HPDE6-E6E7 (cell line): ENCODE results near the gene CHD2.
A peak's percentile ranks its signal among the peaks of the same experiment; 100 is the strongest.
"Not testable (repeated sequence)": the region's sequence is repeated elsewhere in the genome, so short reads cannot be mapped to it uniquely, and the experiment has no call there.

Source experiments
- DNase-seq: peaks from one replicate; pipeline ENCODE4 v3.0.0; 2011; ENCODE audit warnings: missing footprints; ENCODE audit errors: extremely low spot score

CHD2 gene

DNA sequence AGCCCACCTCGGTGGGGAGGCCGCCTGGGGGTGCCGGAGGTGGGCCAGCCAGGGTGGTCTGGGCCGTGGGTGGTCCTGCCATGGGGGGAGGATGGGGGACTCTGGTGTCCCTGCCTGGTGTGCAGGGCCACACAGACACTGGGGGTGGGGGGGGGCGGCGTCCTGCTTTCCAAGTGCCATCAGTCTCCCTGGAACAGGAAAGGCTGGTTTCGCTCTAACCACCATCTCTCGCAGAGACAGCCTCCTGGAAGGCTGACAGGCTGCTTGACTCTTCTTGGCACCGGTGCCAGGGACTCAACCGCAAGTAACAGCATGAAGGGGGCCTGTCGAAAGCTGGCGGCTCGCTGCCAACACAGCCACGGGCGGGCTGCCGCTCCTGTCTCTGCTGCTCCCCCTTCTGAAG lies 148.6 kb downstream of the CHD2 start:
- DNase-seq = peak; percentile 63

GRCh38 chr15:93049233-93049632 lies 149.1 kb downstream of the CHD2 start:
- DNase-seq = no peak

GRCh38 chr15:93049914-93050578 lies 149.9 kb downstream of the CHD2 start:
- DNase-seq = no peak

GRCh38 chr15:93050648-93051047 lies 150.5 kb downstream of the CHD2 start:
- no peak for DNase-seq

DNA sequence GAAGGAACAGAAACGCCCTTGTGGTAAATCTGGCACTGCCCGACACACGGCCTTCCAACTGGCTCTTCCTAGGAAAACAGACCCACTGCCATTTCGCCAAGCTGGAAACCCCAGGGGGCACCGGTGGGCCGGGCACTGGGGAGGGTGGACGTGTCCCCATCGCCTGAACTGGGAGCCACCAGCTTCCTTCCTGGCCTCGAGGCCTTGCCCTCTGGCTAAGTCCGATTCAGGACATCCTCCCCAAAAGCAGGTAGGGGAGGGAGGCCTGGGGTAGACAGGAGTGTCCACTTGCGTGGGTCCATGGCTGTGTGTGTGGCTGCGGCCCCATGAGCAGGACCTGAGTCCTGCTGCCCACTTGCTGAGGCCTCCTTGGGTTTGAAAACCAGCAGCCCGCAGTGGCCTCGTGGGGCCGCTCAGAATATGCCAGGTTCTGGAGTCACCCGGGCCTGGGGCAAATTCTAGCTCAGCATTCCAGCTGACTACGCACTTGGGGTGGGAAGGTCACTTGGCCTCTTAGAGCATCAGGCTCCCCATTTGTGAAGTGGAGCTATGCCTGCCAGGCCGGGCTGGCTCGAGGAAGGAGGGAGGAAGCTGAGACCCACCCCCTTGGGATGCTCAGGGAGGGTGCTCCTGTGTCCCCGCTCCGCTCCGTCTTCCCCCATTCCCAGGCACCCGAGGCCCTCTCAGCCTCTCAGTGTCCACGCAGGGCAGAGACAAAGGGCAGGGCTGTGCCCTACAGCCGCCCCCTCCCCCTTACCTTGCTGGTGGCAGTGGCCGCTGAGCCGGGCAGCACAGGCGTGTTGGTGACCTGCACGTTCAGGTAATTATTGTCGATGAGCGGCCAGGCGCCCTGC lies 151.3 kb downstream of the CHD2 start:
- no peak for DNase-seq

GRCh38 chr15:93052090-93052879 lies 152.2 kb downstream of the CHD2 start:
- no peak for DNase-seq

- DNase-seq = no peak
Measured at GRCh38 chr15:93055211-93055610, 155.1 kb downstream of the CHD2 start.

DNA sequence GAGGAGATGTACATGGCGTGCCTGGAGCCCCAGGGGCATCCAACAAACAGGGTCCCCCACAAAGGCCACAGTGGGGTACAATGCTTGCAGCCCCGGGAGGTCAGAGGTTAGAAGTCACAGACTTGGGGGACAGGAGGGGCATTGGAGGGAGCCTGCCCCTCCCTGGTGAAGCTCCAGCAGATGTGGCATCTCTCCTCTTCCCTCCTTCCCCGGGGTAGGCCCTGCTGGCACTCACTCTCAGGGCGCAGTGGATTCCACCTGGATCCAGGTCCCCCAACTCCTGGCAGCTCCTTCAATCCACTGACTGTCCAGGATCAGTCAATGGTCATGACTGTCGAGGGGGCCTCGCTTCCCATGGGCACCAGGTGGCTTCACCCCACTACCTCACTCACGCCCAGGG lies 156.7 kb downstream of the CHD2 start:
- no peak for DNase-seq

DNA sequence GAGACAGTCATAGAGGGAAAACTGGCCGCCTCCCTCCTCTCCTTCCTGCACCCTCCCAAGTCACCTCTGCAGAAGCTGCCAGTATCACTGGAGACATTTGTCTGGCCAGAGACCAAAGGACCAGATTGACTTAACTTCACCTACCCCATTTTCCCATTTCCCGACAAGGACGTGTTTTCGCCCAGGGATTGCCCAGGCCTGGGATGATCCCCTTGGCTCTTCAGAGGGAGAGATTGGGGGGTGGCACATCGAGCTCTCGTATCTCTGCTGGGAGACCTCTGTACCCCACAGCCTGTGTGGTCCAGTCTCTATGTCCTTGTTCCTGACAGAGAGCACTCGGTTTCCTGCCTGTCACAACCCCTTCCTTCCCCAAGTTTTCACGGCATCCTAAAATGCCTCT lies 157.5 kb downstream of the CHD2 start:
- DNase-seq = no peak

DNA sequence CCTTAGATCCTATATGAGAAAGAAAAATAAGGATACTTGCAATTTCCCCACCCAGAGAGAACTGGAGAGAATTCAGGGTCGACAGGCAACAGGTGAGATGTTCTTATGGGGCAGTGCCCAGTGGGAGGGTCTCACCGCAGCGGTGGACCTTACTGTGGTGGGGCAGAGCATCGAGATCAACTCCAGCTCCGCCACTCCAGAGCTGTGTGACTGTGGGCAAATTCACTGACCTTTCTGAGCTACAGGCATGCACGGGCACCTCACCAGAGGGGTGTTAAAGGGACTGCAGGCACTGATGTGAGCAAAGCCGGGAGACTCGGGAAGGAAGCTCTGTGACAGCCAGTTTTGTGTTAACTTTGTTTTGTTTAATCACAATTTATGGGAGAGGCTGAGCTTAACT lies 158.0 kb downstream of the CHD2 start:
- DNase-seq = no peak

DNA sequence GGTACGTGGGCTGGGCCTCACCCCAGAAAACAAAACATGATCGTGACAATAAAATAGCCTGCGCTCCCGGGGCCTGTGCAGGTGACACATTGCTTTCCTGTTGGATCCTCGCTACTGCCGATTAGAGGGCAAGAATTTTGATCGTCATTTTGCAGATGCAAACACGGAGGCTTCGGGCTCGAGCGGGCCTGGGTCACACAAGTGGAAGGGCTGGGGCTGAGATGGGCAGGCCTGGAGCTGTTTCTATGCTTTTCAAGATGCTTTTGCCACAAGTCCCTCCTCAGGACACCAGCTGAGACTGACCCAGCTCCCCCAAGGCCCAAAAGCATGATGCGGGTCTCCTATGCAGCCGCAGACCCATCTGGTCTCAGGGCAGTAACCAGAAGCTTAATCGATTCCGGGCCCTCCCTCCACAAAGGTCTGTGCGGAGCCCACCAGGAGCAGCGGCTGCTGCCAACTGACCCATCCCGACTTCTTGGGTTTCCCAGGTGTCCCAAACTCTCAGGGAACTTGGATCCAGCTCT lies 158.8 kb downstream of the CHD2 start:
- no peak for DNase-seq

DNA sequence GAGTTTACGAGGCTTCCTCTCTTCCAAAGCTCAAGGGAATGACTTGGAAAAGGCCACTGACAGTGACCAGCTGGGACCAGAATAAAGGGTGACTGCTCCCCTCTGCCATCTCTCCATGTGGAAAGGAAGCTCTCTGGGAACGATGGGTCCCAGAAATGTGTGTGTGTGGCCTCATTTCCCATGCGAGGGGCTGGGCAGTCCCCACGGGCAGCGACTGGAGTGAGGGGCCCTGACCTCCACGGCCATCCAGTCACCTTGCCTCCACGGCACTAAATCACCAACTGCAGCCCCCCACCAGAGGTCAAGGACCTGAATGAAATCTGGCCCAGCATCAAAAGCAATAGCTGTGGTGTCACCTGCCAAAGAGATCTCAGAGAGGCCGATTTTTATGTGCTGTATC lies 159.3 kb downstream of the CHD2 start:
- no peak for DNase-seq

DNA sequence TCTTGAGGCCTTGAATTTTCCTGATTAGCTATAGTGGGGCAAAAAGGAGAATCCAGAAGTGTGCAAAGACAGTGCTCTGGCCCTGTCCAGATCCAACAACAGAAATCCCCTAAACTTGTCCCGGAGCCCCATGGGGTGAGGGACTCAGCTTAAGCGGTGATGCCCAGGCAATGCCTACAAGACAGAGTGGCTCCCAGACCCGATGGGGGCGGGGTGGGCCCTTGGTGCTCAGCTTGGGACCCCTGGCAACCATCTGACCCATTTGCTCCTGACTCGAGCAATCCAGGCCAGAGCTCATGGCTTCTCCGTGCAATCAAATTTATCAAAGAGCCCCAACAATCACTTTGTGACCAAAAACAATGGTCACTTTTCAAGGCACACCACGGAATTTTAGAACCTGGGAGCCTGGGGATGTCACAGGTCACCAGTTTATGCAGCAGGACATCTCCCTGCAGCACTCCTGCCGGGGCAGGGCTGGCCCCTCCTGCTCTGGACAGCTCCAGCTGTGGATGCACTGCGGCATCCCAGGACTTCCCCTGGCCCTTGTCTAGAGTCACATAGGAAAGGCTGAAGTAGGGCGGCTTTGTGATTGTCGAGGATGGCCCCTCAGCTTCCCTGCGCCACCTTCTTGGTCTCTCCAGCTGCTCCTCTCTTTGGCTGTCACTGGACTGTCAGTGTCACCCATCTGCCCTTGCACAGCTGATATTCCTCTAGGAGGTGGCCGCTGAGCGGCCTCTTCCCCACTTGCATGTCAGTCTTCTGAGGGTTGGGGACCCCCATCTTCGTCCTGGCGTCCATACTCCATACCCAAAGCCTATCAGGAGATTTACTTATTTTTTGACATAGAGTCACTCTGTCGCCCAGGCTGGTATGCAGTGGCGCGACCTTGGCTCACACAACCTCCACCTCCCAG lies 160.5 kb downstream of the CHD2 start:
- DNase-seq = no peak

DNA sequence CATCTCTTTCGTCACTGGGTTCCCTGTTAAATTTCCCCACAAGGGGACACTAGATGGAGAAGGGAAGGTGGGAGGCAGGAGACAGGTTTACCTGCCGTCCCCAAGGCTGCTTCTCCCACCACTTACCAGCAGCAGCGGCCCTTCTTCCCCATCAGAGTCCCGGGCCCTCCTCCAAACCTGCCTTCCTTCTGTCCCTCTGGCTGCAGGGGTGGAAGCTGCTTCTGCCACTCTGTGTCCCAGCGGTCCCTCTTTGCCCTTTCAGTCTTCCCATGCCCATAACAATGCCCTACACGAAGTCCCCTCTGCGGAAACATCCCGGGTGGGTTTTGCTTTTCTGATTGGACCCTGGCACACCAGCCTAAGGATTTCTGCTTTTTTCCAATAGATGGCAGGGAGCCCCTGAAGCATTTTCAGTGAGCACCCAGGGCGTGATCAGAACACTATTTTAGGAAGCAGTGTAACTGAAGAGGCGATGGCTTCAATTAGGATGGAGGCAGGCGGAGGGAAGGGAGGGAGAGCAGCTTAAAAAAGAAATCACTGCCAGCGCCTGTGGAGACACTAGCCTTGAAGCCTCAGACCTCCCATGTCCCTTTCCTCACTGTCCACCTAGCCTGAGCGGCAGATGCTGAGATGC lies 162.6 kb downstream of the CHD2 start:
- not testable (repeated sequence) for DNase-seq

DNA sequence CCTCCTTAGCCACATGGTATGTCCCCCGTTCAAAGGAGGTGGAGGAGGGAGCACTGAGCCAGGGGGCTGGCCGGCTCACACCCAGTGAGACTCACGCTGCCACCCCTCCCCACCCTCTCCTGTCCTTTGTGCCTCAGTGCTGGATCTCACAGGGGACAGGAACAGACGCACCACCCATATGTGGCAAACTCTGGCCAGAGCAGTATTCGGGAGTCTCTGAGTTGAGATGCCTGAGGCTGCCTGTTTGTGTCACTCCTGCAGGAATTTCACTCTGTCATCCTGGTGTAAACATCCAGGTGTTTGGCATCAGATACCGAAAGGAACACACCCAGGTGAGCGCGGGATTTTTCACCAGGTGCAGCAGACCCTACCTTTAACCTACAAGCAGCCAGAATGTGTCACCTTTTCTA lies 163.1 kb downstream of the CHD2 start:
- peak; percentile 22 for DNase-seq

DNA sequence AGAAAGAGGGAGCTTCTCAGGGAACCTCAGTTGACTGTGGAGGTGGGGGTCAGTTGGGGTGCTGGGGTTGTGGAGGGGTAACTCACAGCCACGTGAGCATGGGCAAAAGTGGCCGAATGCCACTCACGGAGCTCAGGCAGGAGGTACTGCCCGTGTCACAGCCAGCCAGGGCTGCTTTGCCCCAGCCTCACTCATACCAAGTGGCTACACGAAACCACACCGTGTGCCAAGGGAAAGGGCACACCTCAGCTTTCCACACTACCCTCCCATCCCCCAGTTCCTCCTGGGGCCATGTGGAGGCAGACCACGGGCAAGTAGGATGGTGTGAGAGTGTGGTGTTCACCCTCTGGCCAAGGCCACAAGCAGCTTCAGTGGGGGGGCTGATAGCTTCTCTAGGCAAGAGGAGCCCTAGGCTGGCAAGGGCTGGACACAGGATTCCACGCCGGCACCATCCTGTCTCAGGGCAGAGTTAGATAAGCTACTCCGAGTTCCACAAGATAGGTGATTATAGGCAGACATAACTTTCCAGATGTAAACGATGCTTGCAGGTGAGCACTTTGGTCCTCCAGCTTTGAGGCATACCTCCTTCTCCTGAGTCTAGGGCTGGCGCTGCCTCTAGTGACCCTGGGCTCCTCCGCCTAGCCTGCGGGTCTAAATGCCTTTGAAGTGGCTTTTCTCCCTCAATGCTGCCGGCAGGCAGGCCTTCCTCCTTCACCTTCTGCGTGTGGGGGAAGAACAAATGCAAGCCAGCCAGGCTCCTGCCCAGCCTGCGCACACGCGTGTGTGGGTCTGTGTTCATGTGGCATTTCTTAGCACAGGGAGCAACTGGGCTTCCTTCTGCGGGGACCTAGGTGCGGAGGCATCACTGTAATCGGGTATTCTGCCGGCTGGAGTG lies 163.9 kb downstream of the CHD2 start:
- no peak for DNase-seq

GRCh38 chr15:93065641-93066045 lies 165.5 kb downstream of the CHD2 start:
- no peak for DNase-seq

DNA sequence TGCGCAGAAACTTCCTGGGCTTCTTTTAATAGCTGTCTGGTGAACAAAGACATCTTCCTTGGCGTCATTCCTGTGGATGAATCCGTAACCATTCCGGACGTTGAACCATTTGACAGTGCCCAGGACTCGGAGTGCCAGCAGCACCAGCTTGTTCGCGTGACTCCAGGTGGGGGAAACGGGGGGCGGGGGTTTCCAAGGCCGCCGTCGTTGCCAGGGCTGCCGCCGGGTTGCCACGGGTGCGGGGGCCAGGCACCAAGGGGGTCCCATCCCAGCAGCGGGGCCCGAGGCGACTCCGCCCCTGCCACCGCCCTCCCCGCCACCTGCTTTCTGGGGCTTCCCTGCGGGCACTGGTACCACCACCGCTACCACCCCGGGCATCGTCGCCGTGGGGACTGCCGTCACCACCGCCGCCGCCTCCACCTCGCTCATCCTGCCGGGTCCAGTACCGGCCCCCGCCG lies 166.1 kb downstream of the CHD2 start:
- DNase-seq = no peak

DNA sequence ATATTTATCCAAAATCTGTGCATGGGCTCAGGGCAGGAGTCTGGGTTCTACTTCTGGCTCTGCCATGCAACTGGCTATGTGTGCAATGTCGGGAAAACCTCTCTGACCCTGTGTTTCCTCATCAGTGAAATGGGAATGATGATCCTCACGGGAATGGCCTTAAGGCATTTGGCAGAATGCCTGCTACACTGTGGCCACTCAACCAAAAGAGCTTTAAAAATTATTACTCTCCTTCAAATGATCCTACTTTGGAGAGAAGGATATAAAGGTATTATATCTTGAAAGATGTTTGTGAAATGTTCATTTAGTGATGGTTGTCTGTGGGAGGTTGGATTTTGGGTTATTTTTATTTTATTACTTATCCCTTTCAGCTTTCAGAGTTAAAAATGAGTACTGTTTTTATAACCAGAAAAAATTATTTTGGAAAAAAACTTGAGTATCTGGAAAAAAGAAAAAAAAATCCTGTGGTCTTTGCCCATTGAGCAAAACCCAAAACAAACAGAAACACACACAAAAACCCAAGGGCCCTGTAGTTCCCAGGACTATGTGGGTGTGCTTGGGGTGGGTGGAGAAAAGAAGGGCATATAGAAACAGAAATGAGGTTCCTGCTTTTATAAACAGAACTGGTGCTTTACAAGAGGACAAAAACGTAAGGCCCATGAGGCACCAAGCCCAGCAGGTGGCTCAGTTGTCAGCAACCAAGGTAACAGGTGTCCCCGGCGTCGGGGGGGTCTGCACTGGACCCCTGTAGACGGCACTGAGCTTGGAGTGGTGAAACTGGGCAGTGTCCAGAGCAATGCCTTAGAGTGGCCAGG lies 166.9 kb downstream of the CHD2 start:
- no peak for DNase-seq
